Hepatocyte (in vitro differentiated cells): ENCODE data around the gene KCNH6. TPM values are rescaled to one million over a fixed set of nuclear protein-coding genes. Genes with fewer than 3 reads are reported as not detected.

Experiments used
- DNase-seq: peaks from one replicate; pipeline ENCODE4 v3.0.0-alpha.2; 2016; ENCODE audit warnings: low spot score
- H2AFZ ChIP-seq: fragments of 200-600 bp; sonication (generic); 2 replicates; pipeline ENCODE4 v1.6.0; 2016; ENCODE audit warnings: antibody characterized with exemption, mild to moderate bottlenecking
- H3K27ac ChIP-seq: fragments of 200-600 bp; sonication (generic); 2 replicates; pipeline ENCODE4 v1.5.1; 2016; ENCODE audit warnings: mild to moderate bottlenecking
- H3K27me3 ChIP-seq: fragments of 200-600 bp; sonication (generic); 2 replicates; pipeline ENCODE4 v1.6.1; 2016
- H3K36me3 ChIP-seq: fragments of 200-600 bp; sonication (generic); replicated peaks from 2 replicates; pipeline ENCODE4 v1.5.1; 2016; ENCODE audit warnings: low read depth; ENCODE audit not compliant: insufficient read depth
- H3K4me1 ChIP-seq: fragments of 200-600 bp; sonication (generic); 2 replicates; pipeline ENCODE4 v1.5.1; 2016; ENCODE audit warnings: mild to moderate bottlenecking, moderate library complexity; ENCODE audit not compliant: insufficient read depth
- H3K4me2 ChIP-seq: fragments of 200-600 bp; sonication (generic); 2 replicates; pipeline ENCODE4 v1.6.0; 2016
- H3K4me3 ChIP-seq: fragments of 200-600 bp; sonication (generic); 2 replicates; pipeline ENCODE4 v1.5.1; 2016; ENCODE audit warnings: mild to moderate bottlenecking
- H3K79me2 ChIP-seq: fragments of 200-600 bp; sonication (generic); 2 replicates; pipeline ENCODE4 v1.6.0; 2017; ENCODE audit warnings: mild to moderate bottlenecking
- H3K9me2 ChIP-seq: fragments of 200-600 bp; sonication (generic); replicated peaks from 2 replicates; pipeline ENCODE4 v1.6.0; 2017; ENCODE audit warnings: mild to moderate bottlenecking; ENCODE audit not compliant: insufficient read depth
- H3K9me3 ChIP-seq: fragments of 200-600 bp; sonication (generic); 2 replicates; pipeline ENCODE4 v1.5.1; 2016; ENCODE audit warnings: low read depth, mild to moderate bottlenecking
- H4K20me1 ChIP-seq: fragments of 200-600 bp; sonication (generic); 2 replicates; pipeline ENCODE4 v1.6.0; 2016; ENCODE audit warnings: mild to moderate bottlenecking; ENCODE audit not compliant: insufficient read depth, poor library complexity, severe bottlenecking
- EZH2 ChIP-seq: fragments of 200-600 bp; sonication (generic); IDR thresholded peaks from 2 replicates; pipeline ENCODE4 v1.6.1; 2016; ENCODE audit warnings: antibody characterized with exemption, mild to moderate bottlenecking, borderline replicate concordance
- EZH2phosphoT487 ChIP-seq: fragments of 200-600 bp; sonication (generic); IDR thresholded peaks from one replicate; pipeline ENCODE4 v1.6.1; 2018; ENCODE audit warnings: antibody characterized with exemption, mild to moderate bottlenecking, low read depth, moderate library complexity; ENCODE audit not compliant: unreplicated experiment, severe bottlenecking
- WGBS: methylation state at CpG from one replicate; pipeline ENCODE4 v1.1.6; 2016; ENCODE audit warnings: low lambda C conversion rate; ENCODE audit errors: missing lambda C conversion rate; 5-methylcytosine and 5-hydroxymethylcytosine counted together
- polyA plus RNA-seq: library from polyadenylated mRNA; unstranded; fragments of >200 nt; fragmentation: Nextera tagmentation; extraction: Ambion mirVana; gene quantifications from 2 replicates; pipeline ENCODE4 v1.2.1, GENCODE V29; 2016
- small RNA-seq: library from RNA; depleted of rRNA; stranded (forward); fragments of <200 nt; gene quantifications from one replicate; pipeline ENCODE3, GENCODE V24; 2014
- total RNA-seq: library from RNA; depleted of rRNA; stranded (reverse); fragments of >200 nt; gene quantifications from 2 replicates; pipeline ENCODE4 v1.2.3, GENCODE V29; 2014
- TF ChIP-seq, protein P1 (sequence below): fragments of 200-600 bp; sonication (generic); IDR thresholded peaks from 2 replicates; pipeline ENCODE4 v1.5.1; 2016; ENCODE audit warnings: antibody characterized with exemption, mild to moderate bottlenecking; ENCODE audit not compliant: poor library complexity

Gene KCNH6
- total and polyA plus RNA-seq, 2 experiments from 2014 or later, result 0.33 TPM; not detected in 1

DNA sequence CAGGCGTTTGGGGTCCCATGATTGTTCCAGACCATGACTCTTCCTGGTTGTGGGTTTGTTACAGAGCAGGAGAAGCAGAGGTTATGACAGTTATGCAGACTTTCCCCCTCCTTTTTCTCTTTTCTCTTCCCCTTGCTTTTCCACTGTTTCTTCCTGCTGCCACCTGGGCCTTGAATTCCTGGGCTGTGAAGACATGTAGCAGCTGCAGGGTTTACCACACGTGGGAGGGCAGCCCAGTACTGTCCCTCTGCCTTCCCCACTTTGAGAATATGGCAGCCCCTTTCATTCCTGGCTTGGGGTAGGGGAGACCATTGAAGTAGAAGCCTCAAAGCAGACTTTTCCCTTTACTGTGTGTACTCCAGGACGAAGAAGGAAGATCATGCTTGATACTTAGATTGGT lies 69.6 kb downstream of the KCNH6 start:
- 89% methylated on average over 3 of the region's 3 CpGs for WGBS
- Histone ChIP-seq H3K27ac (no peak overlapping the region), H3K36me3 (no peaks in the 10 kb centered on the region), H2AFZ (no peak overlapping the region), H3K4me1 (no peaks in the 10 kb centered on the region), H4K20me1 (no peaks in the 10 kb centered on the region), H3K79me2 (no peaks in the 10 kb centered on the region), H3K4me2 (no peak overlapping the region), H3K27me3 (no peaks in the 10 kb centered on the region), H3K4me3 (no peak overlapping the region), H3K9me2 (no peaks in the 10 kb centered on the region), H3K9me3 (no peaks in the 10 kb centered on the region)
- DNase-seq, result no peak
- no peak for TF ChIP-seq EZH2phosphoT487
- TF ChIP-seq, protein P1, sequence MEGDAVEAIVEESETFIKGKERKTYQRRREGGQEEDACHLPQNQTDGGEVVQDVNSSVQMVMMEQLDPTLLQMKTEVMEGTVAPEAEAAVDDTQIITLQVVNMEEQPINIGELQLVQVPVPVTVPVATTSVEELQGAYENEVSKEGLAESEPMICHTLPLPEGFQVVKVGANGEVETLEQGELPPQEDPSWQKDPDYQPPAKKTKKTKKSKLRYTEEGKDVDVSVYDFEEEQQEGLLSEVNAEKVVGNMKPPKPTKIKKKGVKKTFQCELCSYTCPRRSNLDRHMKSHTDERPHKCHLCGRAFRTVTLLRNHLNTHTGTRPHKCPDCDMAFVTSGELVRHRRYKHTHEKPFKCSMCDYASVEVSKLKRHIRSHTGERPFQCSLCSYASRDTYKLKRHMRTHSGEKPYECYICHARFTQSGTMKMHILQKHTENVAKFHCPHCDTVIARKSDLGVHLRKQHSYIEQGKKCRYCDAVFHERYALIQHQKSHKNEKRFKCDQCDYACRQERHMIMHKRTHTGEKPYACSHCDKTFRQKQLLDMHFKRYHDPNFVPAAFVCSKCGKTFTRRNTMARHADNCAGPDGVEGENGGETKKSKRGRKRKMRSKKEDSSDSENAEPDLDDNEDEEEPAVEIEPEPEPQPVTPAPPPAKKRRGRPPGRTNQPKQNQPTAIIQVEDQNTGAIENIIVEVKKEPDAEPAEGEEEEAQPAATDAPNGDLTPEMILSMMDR, result no peak
- TF ChIP-seq EZH2, result no peak

GRCh38 chr17:63595132-63595531 lies 72.0 kb downstream of the KCNH6 start:
- Histone ChIP-seq H3K4me1 (peaks cover 4% of the 10 kb centered on the region), H3K4me2 (no peak overlapping the region), H4K20me1 (no peaks in the 10 kb centered on the region), H2AFZ (no peak overlapping the region), H3K79me2 (no peaks in the 10 kb centered on the region), H3K9me3 (no peaks in the 10 kb centered on the region), H3K4me3 (no peak overlapping the region), H3K9me2 (no peaks in the 10 kb centered on the region), H3K27me3 (no peaks in the 10 kb centered on the region), H3K36me3 (no peaks in the 10 kb centered on the region), H3K27ac (no peak overlapping the region)
- no peak for DNase-seq
- TF ChIP-seq EZH2phosphoT487 (no peak), EZH2 (no peak)
- TF ChIP-seq, protein P1, result no peak
- 99% methylated on average over 3 of the region's 3 CpGs for WGBS

Small RNA genes lying within 50 kb of the gene (small RNA-seq; reads per million reads assigned to genes)
- gene RNU6-288P, result not detected

Other genes starting within 250 kb of the KCNH6 start
- gene CYB561, start 77.1 kb upstream of the KCNH6 start, total RNA-seq, result 12.9 and 15.1 TPM in 2 replicates
- gene CYB561, start 77.1 kb upstream of the KCNH6 start, polyA plus RNA-seq, result 20.2 and 20.6 TPM in 2 replicates
- 4.2 and 8.0 TPM in 2 replicates for gene ACE, start 46.3 kb upstream of the KCNH6 start, total RNA-seq
- gene ACE, start 46.3 kb upstream of the KCNH6 start, polyA plus RNA-seq, result 7.2 and 9.5 TPM in 2 replicates
- 47.6 and 53.0 TPM in 2 replicates for gene DCAF7, start 27.1 kb downstream of the KCNH6 start, total RNA-seq
- 56.5 and 57.2 TPM in 2 replicates for gene DCAF7, start 27.1 kb downstream of the KCNH6 start, polyA plus RNA-seq
- gene TACO1, start 77.5 kb downstream of the KCNH6 start, total RNA-seq, result 17.0 and 20.2 TPM in 2 replicates
- 23.8 and 32.2 TPM in 2 replicates for gene TACO1, start 77.5 kb downstream of the KCNH6 start, polyA plus RNA-seq
- gene MAP3K3, start 99.1 kb downstream of the KCNH6 start, total RNA-seq, result 13.4 and 15.6 TPM in 2 replicates
- gene MAP3K3, start 99.1 kb downstream of the KCNH6 start, polyA plus RNA-seq, result 15.3 and 15.5 TPM in 2 replicates
- gene LIMD2, start 176.8 kb downstream of the KCNH6 start, total RNA-seq, result 14.5 and 20.7 TPM in 2 replicates
- gene LIMD2, start 176.8 kb downstream of the KCNH6 start, polyA plus RNA-seq, result 31.1 and 35.3 TPM in 2 replicates
- 15.3 and 19.9 TPM in 2 replicates for gene STRADA, start 218.4 kb downstream of the KCNH6 start, total RNA-seq
- gene STRADA, start 218.4 kb downstream of the KCNH6 start, polyA plus RNA-seq, result 24.4 and 27.6 TPM in 2 replicates